Transverse colon (tissue), 4 donors: Measurements from ENCODE around the gene HECTD1. TPM values are rescaled to one million over a fixed set of nuclear protein-coding genes. Genes with fewer than 3 reads are reported as not detected.
"Not testable (repeated sequence)": the region's sequence is repeated elsewhere in the genome, so short reads cannot be mapped to it uniquely, and the experiment has no call there.

Experiments used
- DNase-seq: peaks from one replicate; pipeline ENCODE4 v3.0.0-alpha.2; 2019
- H3K27ac ChIP-seq, 4 donors: fragments of 200-600 bp; sonication (generic); 2 replicates each; pipeline ENCODE4 v1.5.1; 2016 to 2018; ENCODE audit warnings: inconsistent platforms in 4 of 4
- H3K27me3 ChIP-seq: fragments of 200-600 bp; sonication (generic); 2 replicates; pipeline ENCODE4 v1.5.1; 2017; ENCODE audit warnings: inconsistent platforms
- H3K36me3 ChIP-seq, 4 donors: fragments of 200-600 bp; sonication (generic); 2 replicates each; pipeline ENCODE4 v1.5.1; 2017 to 2019; ENCODE audit warnings: inconsistent platforms in 4 of 4
- H3K4me1 ChIP-seq, 4 donors: fragments of 200-600 bp; sonication (generic); 2 replicates each; pipeline ENCODE4 v1.5.1; 2017 to 2020; ENCODE audit warnings: inconsistent platforms in 4 of 4
- H3K4me3 ChIP-seq, 4 donors: fragments of 200-600 bp; sonication (generic); 1 replicate in 1 of 4; 2 replicates in 3 of 4; pipeline versions ENCODE4 v1.5.1 to v1.6.1; 2017 to 2019; ENCODE audit warnings: inconsistent platforms in 4 of 4
- H3K9me3 ChIP-seq, 2 donors: fragments of 200-600 bp; sonication (generic); 2 replicates each; pipeline ENCODE4 v1.5.1; 2017 to 2019; ENCODE audit warnings: inconsistent platforms in 2 of 2
- EP300 ChIP-seq: sonication (generic); formaldehyde crosslinking; IDR thresholded peaks from one replicate; pipeline ENCODE4 v1.6.1; 2017; ENCODE audit warnings: antibody characterized with exemption, low read depth
- POLR2A ChIP-seq: fragments of 450-650 bp; IDR thresholded peaks from one replicate; pipeline ENCODE4 v1.6.1; 2016; ENCODE audit warnings: antibody characterized with exemption, mild to moderate bottlenecking, moderate library complexity
- POLR2AphosphoS5 ChIP-seq, 3 donors: sonication (generic); formaldehyde crosslinking; IDR thresholded peaks; one replicate each; pipeline ENCODE4 v1.6.1; 2016; ENCODE audit warnings: antibody characterized with exemption in 3 of 3
- WGBS, 2 donors: methylation state at CpG; one replicate each; pipeline ENCODE4 v1.1.5; 2018; ENCODE audit warnings: low coverage in 1 of 2; 5-methylcytosine and 5-hydroxymethylcytosine counted together
- in situ Hi-C, 4 donors: fragments of 200-750 bp; cut with MboI; loops; one replicate each; pipeline versions ENCODE4 v1.15.0 to v1.15.1; 2017; ENCODE audit warnings: low sequenced_read_pairs in 3 of 4, low pct_ligation_motif_present in 1 of 4, low pct_unique_long_range_greater_than_20kb in 1 of 4
- intact Hi-C: fragments of 100-400 bp; cut with DNase I; formaldehyde crosslinking; loops from one replicate; pipeline ENCODE4 v1.15.1; 2023; ENCODE audit warnings: low total_unique reads
- total RNA-seq, 4 donors: library from RNA; depleted of rRNA; stranded (reverse); fragments of >200 nt; gene quantifications; one replicate each; pipeline ENCODE4 v1.1.0, GENCODE V29; 2016
- TF ChIP-seq, protein P1 (sequence below), 5 experiments: fragments of 200-600 bp in 3 of 5; fragments of 450-650 bp in 2 of 5; sonication (generic) in 3 of 5; IDR thresholded peaks; 1 replicate in 2 of 5; 2 replicates in 3 of 5; pipeline ENCODE4 v1.5.1; 2016 to 2017; ENCODE audit warnings: antibody characterized with exemption in 5 of 5, inconsistent platforms in 3 of 5, mild to moderate bottlenecking in 2 of 5, moderate library complexity in 1 of 5

Gene HECTD1
- total RNA-seq, 4 donors from 2014 or later, result 111 to 237 (median 154) TPM

DNA sequence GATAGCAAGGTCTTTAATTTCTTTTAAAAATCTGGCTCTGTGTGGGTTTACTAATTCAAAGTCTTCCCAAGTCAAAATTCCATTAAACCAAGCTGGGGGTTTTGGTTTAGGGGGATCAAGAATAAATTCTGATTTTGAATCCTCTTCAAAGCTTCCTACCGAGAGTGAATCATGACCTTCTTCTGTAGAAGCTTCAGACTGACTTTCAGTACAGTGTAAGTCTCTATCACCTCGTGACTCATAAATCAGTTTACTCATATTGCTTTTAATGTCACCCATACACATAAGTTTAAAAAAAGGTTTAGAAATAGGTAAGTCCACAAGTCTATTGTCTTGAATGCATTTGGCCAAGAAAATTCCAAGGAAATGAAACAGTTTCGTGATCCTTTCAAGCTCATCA lies 100.8 kb downstream of the HECTD1 start:
- Histone ChIP-seq H3K27me3 (no peaks in the 10 kb centered on the region), H3K27ac (no peak overlapping the region), H3K4me1 (no peaks in the 10 kb centered on the region), H3K4me3 (no peak overlapping the region), H3K36me3 (peaks cover 0 to 91% (median 47%) of the 10 kb centered on the region in 4 donors), H3K9me3 (no peaks in the 10 kb centered on the region)
- DNase-seq, result no peak
- in situ Hi-C loops (no loop called here), intact Hi-C loops (no loop called here)
- no peak for TF ChIP-seq POLR2AphosphoS5 (IDR thresholded peaks at IDR 0.05)
- TF ChIP-seq POLR2A, result no peak
- TF ChIP-seq EP300, result no peak
- TF ChIP-seq, protein P1, sequence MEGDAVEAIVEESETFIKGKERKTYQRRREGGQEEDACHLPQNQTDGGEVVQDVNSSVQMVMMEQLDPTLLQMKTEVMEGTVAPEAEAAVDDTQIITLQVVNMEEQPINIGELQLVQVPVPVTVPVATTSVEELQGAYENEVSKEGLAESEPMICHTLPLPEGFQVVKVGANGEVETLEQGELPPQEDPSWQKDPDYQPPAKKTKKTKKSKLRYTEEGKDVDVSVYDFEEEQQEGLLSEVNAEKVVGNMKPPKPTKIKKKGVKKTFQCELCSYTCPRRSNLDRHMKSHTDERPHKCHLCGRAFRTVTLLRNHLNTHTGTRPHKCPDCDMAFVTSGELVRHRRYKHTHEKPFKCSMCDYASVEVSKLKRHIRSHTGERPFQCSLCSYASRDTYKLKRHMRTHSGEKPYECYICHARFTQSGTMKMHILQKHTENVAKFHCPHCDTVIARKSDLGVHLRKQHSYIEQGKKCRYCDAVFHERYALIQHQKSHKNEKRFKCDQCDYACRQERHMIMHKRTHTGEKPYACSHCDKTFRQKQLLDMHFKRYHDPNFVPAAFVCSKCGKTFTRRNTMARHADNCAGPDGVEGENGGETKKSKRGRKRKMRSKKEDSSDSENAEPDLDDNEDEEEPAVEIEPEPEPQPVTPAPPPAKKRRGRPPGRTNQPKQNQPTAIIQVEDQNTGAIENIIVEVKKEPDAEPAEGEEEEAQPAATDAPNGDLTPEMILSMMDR (IDR thresholded peaks at IDR 0.05), result no peak
- WGBS, 2 donors, result 83 to 84% methylated on average over 3 of the region's 3 CpGs

GRCh38 chr14:31097081-31097480 lies 110.5 kb downstream of the HECTD1 start:
- Histone ChIP-seq H3K27me3 (no peaks in the 10 kb centered on the region), H3K4me3 (no peak overlapping the region), H3K36me3 (peaks cover 0 to 31% (median 16%) of the 10 kb centered on the region in 4 donors), H3K27ac (no peak overlapping the region), H3K4me1 (peaks cover 0 to under 1% (median 0%) of the 10 kb centered on the region in 4 donors), H3K9me3 (no peaks in the 10 kb centered on the region)
- no peak for DNase-seq
- in situ Hi-C loops (loop anchor here in 1 of 4 donors (25.0 kb wide), 1 partner anchor 110 kb away; no protein-coding TSS in a partner anchor), intact Hi-C loops (no loop called here)
- TF ChIP-seq, protein P1 (IDR thresholded peaks at IDR 0.05), result no peak
- no peak for TF ChIP-seq POLR2AphosphoS5 (IDR thresholded peaks at IDR 0.05)
- TF ChIP-seq POLR2A, result no peak
- no peak for TF ChIP-seq EP300
- 89% methylated on average over 1 of the region's 1 CpG; no CpG with 5 or more reads in 1 of the 2 donors for WGBS, 2 donors

GRCh38 chr14:31096255-31096654 lies 111.3 kb downstream of the HECTD1 start:
- no peak overlapping the region for H3K4me3 ChIP-seq
- in situ Hi-C loops, result loop anchor here in 1 of 4 donors (25.0 kb wide), 1 partner anchor 109 kb away; no protein-coding TSS in a partner anchor
- intact Hi-C loops, result no loop called here
- 87 to 92% methylated on average over 6 of the region's 6 CpGs for WGBS, 2 donors
- H3K9me3 ChIP-seq, result no peaks in the 10 kb centered on the region
- TF ChIP-seq POLR2A (no peak), EP300 (no peak), POLR2AphosphoS5 (IDR thresholded peaks at IDR 0.05) (no peak)
- TF ChIP-seq, protein P1 (IDR thresholded peaks at IDR 0.05), result no peak
- H3K4me1 ChIP-seq, result peaks cover 0 to 8% (median 4%) of the 10 kb centered on the region in 4 donors
- H3K27ac ChIP-seq, result no peak overlapping the region
- DNase-seq, result no peak
- peaks cover 0 to 25% (median 11%) of the 10 kb centered on the region in 4 donors for H3K36me3 ChIP-seq
- H3K27me3 ChIP-seq, result no peaks in the 10 kb centered on the region

DNA sequence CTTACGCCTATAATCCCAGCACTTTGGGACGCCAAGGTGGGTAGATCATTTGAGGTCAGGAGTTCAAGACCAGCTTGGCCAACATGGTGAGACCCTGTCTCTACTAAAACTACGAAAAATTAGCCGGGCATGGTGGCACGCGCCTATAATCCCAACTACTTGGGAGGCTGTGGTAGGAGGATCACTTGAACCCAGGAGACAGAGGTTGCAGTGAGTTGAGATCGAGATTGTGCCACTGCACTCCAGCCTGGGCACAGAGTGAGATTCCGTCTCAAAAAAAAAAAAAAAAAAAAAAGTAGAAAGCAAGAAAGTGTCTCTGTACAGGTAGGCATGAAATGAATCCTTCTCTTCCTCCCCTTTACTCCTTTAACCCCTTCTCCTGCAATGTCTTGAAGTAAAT lies 111.8 kb downstream of the HECTD1 start:
- DNase-seq, H3K27me3 ChIP-seq, H3K4me3 ChIP-seq, intact Hi-C loops, H3K9me3 ChIP-seq, H3K27ac ChIP-seq: not testable (repeated sequence)
- peaks cover 0 to 22% (median 9%) of the 10 kb centered on the region in 4 donors for H3K36me3 ChIP-seq
- H3K4me1 ChIP-seq, result peaks cover 0 to 13% (median 8%) of the 10 kb centered on the region in 4 donors
- in situ Hi-C loops, result loop anchor here in 1 of 4 donors (25.0 kb wide), 1 partner anchor 109 kb away; no protein-coding TSS in a partner anchor
- WGBS, 2 donors, result 96 to 100% methylated on average over 1 to 8 of the region's 8 CpGs

- H3K9me3 ChIP-seq, H3K27ac ChIP-seq, intact Hi-C loops, H3K27me3 ChIP-seq, H3K4me3 ChIP-seq, DNase-seq: not testable (repeated sequence)
- Histone ChIP-seq H3K36me3 (peaks cover 0 to 11% (median 3%) of the 10 kb centered on the region in 4 donors), H3K4me1 (peaks cover 0 to 20% (median 13%) of the 10 kb centered on the region in 4 donors)
- in situ Hi-C loops, result loop anchor here in 1 of 4 donors (25.0 kb wide), 1 partner anchor 107 kb away; no protein-coding TSS in a partner anchor
- 95 to 100% methylated on average over 1 to 10 of the region's 10 CpGs for WGBS, 2 donors
These were observed 113.4 kb downstream of the HECTD1 start for GRCh38 chr14:31093884-31094839.
